DND-41 (cell line): Measurements from ENCODE around the gene CLTB.

Source experiments
- ATAC-seq: fragments of 200-7000 bp; cut with Tn5 transposase; 3 replicates; pipeline ENCODE4 v1.9.1; 2021; ENCODE audit warnings: low read depth; ENCODE audit not compliant: insufficient read depth
- DNase-seq: peaks from one replicate; pipeline ENCODE4 v3.0.0-alpha.2; 2020
- H2AFZ ChIP-seq: 2 replicates; pipeline ENCODE4 v1.6.0; 2012; ENCODE audit warnings: low read depth, low read length
- H3K27ac ChIP-seq: 2 replicates; pipeline ENCODE4 v1.5.1; 2012; ENCODE audit warnings: low read length, inconsistent platforms
- H3K27me3 ChIP-seq: fragments of 200-600 bp; sonication (generic); 2 replicates; pipeline ENCODE4 v1.6.0; 2012; ENCODE audit warnings: low read length, mild to moderate bottlenecking, inconsistent platforms; ENCODE audit not compliant: insufficient read depth, poor library complexity
- H3K36me3 ChIP-seq: 2 replicates; pipeline ENCODE4 v1.5.1; 2012; ENCODE audit warnings: low read length, inconsistent platforms; ENCODE audit not compliant: insufficient read depth
- H3K4me1 ChIP-seq: 2 replicates; pipeline ENCODE4 v1.5.1; 2012; ENCODE audit warnings: mild to moderate bottlenecking, low read length; ENCODE audit not compliant: insufficient read depth
- H3K4me2 ChIP-seq: 2 replicates; pipeline ENCODE4 v1.6.0; 2012; ENCODE audit warnings: mild to moderate bottlenecking, moderate library complexity, low read length, inconsistent platforms; ENCODE audit not compliant: insufficient read depth
- H3K4me3 ChIP-seq, 2 experiments: fragments of 200-600 bp in 1 of 2; shearing (Covaris generic) in 1 of 2; 2 replicates each; pipeline ENCODE4 v1.5.1; 2012 to 2016; ENCODE audit warnings: inconsistent platforms in 2 of 2, low read length in 2 of 2, mild to moderate bottlenecking in 2 of 2, low read depth in 1 of 2, moderate library complexity in 1 of 2
- H3K79me2 ChIP-seq: 2 replicates; pipeline ENCODE4 v1.6.0; 2012; ENCODE audit warnings: low read length, inconsistent platforms; ENCODE audit not compliant: insufficient read depth
- H3K9ac ChIP-seq: 2 replicates; pipeline ENCODE4 v1.6.0; 2012; ENCODE audit warnings: low read depth, mild to moderate bottlenecking, inconsistent platforms, low read length, moderate library complexity
- H3K9me3 ChIP-seq: 2 replicates; pipeline ENCODE4 v1.5.1; 2012; ENCODE audit warnings: low read length, moderate library complexity, mild to moderate bottlenecking, inconsistent platforms; ENCODE audit not compliant: insufficient read depth, severe bottlenecking
- H4K20me1 ChIP-seq: 2 replicates; pipeline ENCODE4 v1.6.0; 2012; ENCODE audit warnings: low read length; ENCODE audit not compliant: insufficient read depth
- EZH2 ChIP-seq: IDR thresholded peaks from 3 replicates; pipeline ENCODE4 v1.6.1; 2012; ENCODE audit warnings: borderline replicate concordance, low read depth, mild to moderate bottlenecking, moderate library complexity, low read length, inconsistent platforms; ENCODE audit not compliant: severe bottlenecking
- TF ChIP-seq, protein P1 (sequence below): IDR thresholded peaks from 2 replicates; pipeline ENCODE4 v1.5.1; 2012; ENCODE audit warnings: borderline replicate concordance, low read length, moderate library complexity, mild to moderate bottlenecking; ENCODE audit not compliant: poor library complexity, severe bottlenecking; ENCODE audit errors: extremely low read depth

The CLTB gene

DNA sequence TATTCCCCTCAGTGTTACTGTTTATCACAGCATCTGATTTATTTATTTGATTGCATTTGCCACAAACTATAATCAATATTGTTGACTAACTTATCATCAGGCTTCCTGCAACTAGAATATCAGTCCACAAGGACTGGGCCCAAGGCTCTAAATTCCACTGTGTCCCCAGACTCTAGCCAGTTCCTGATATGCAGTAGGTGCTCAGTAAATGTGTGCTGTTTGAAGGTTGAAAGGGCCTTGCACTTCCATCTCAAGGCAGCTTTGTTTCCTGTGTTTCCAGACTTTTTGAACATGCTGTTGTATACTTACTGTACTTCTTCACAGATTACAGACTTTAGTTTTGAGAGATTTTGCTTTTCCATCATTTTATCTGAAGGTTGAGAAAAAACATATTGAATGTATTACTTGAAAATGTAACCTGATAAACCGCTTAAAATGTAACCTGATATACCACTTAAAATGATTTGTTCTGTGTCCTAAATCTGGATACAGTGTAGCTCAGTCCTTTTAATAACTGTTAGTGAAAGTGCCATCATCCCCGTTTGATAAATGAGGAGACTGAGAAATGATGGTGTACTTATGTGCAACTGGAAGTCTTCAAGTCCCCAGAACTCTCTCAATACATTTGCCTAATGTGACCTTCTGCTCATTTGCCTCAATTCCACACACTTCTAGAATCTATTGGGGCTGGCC, 73.4 kb downstream of the CLTB start:
- no peaks in the 10 kb centered on the region for H3K27me3 ChIP-seq
- peaks cover 42% of the 10 kb centered on the region for H3K36me3 ChIP-seq
- no peak overlapping the region for H2AFZ ChIP-seq
- no peak overlapping the region for H3K4me2 ChIP-seq
- no peaks in the 10 kb centered on the region for H3K9me3 ChIP-seq
- no peak overlapping the region for H3K9ac ChIP-seq
- TF ChIP-seq EZH2: no peak
- TF ChIP-seq, protein P1, sequence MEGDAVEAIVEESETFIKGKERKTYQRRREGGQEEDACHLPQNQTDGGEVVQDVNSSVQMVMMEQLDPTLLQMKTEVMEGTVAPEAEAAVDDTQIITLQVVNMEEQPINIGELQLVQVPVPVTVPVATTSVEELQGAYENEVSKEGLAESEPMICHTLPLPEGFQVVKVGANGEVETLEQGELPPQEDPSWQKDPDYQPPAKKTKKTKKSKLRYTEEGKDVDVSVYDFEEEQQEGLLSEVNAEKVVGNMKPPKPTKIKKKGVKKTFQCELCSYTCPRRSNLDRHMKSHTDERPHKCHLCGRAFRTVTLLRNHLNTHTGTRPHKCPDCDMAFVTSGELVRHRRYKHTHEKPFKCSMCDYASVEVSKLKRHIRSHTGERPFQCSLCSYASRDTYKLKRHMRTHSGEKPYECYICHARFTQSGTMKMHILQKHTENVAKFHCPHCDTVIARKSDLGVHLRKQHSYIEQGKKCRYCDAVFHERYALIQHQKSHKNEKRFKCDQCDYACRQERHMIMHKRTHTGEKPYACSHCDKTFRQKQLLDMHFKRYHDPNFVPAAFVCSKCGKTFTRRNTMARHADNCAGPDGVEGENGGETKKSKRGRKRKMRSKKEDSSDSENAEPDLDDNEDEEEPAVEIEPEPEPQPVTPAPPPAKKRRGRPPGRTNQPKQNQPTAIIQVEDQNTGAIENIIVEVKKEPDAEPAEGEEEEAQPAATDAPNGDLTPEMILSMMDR: no peak
- H3K79me2 ChIP-seq: no peaks in the 10 kb centered on the region
- ATAC-seq: no peak
- H3K27ac ChIP-seq: no peak overlapping the region
- H4K20me1 ChIP-seq: no peaks in the 10 kb centered on the region
- no peak overlapping the region for H3K4me3 ChIP-seq
- DNase-seq: no peak
- H3K4me1 ChIP-seq: no peaks in the 10 kb centered on the region
